HEK293 (cell line): Measurements from ENCODE around the gene SYNGR4.

Source experiments
- BCL11B ChIP-seq: fragments of 450-650 bp; formaldehyde crosslinking; IDR thresholded peaks from 2 replicates; pipeline ENCODE4 v1.5.1; 2016; ENCODE audit warnings: low read depth, missing biosample characterization, missing genetic modification characterization
- IKZF3 ChIP-seq: fragments of 450-650 bp; IDR thresholded peaks from 2 replicates; pipeline ENCODE4 v1.5.0; 2018; ENCODE audit warnings: missing biosample characterization, mild to moderate bottlenecking, missing genetic modification characterization, moderate library complexity
- KLF9 ChIP-seq: fragments of 450-650 bp; formaldehyde crosslinking; IDR thresholded peaks from 2 replicates; pipeline ENCODE4 v1.5.1; 2016; ENCODE audit warnings: missing biosample characterization, missing genetic modification characterization, low read depth
- SALL2 ChIP-seq: fragments of 450-650 bp; formaldehyde crosslinking; IDR thresholded peaks from 2 replicates; pipeline ENCODE4 v1.5.0; 2017; ENCODE audit warnings: missing biosample characterization, mild to moderate bottlenecking, missing genetic modification characterization, borderline replicate concordance
- SCRT1 ChIP-seq: fragments of 450-650 bp; formaldehyde crosslinking; IDR thresholded peaks from 2 replicates; pipeline ENCODE4 v1.5.1; 2016; ENCODE audit warnings: missing biosample characterization, missing genetic modification characterization, borderline replicate concordance
- TRIM28 ChIP-seq: IDR thresholded peaks from 2 replicates; pipeline ENCODE4 v1.6.1; 2011; ENCODE audit warnings: low read length, control low read depth, borderline replicate concordance
- YY2 ChIP-seq: fragments of 450-650 bp; formaldehyde crosslinking; IDR thresholded peaks from 2 replicates; pipeline ENCODE4 v1.5.1; 2016; ENCODE audit warnings: missing biosample characterization, missing genetic modification characterization
- ZBTB11 ChIP-seq: fragments of 450-650 bp; formaldehyde crosslinking; conservative IDR thresholded peaks from 2 replicates; pipeline ENCODE4 v1.5.1; 2016; ENCODE audit warnings: low read depth, missing biosample characterization, missing genetic modification characterization
- ZBTB20 ChIP-seq: fragments of 450-650 bp; formaldehyde crosslinking; IDR thresholded peaks from 2 replicates; pipeline ENCODE4 v1.5.1; 2016; ENCODE audit warnings: missing biosample characterization, missing genetic modification characterization
- ZBTB21 ChIP-seq: fragments of 450-650 bp; formaldehyde crosslinking; IDR thresholded peaks from 2 replicates; pipeline ENCODE4 v1.5.1; 2017; ENCODE audit warnings: missing biosample characterization, missing genetic modification characterization
- ZBTB6 ChIP-seq: fragments of 450-650 bp; formaldehyde crosslinking; IDR thresholded peaks from 2 replicates; pipeline ENCODE4 v1.5.1; 2017; ENCODE audit warnings: missing biosample characterization, missing genetic modification characterization
- ZFP41 ChIP-seq: fragments of 450-650 bp; formaldehyde crosslinking; IDR thresholded peaks from 2 replicates; pipeline ENCODE4 v1.5.1; 2016; ENCODE audit warnings: missing biosample characterization, missing genetic modification characterization, borderline replicate concordance
- ZFP69B ChIP-seq: fragments of 450-650 bp; formaldehyde crosslinking; IDR thresholded peaks from 2 replicates; pipeline ENCODE4 v1.5.1; 2016; ENCODE audit warnings: missing biosample characterization, missing genetic modification characterization
- ZNF184 ChIP-seq: fragments of 450-650 bp; IDR thresholded peaks from 2 replicates; pipeline ENCODE4 v1.5.1; 2018; ENCODE audit warnings: missing biosample characterization, mild to moderate bottlenecking, missing genetic modification characterization
- ZNF2 ChIP-seq: fragments of 450-650 bp; formaldehyde crosslinking; IDR thresholded peaks from 2 replicates; pipeline ENCODE4 v1.5.1; 2016; ENCODE audit warnings: missing biosample characterization, missing genetic modification characterization
- ZNF223 ChIP-seq: fragments of 450-650 bp; formaldehyde crosslinking; IDR thresholded peaks from 2 replicates; pipeline ENCODE4 v1.5.1; 2016; ENCODE audit warnings: missing biosample characterization, missing genetic modification characterization
- ZNF23 ChIP-seq: fragments of 450-650 bp; formaldehyde crosslinking; IDR thresholded peaks from 2 replicates; pipeline ENCODE4 v1.5.1; 2016; ENCODE audit warnings: missing biosample characterization, missing genetic modification characterization, borderline replicate concordance
- ZNF239 ChIP-seq: fragments of 450-650 bp; formaldehyde crosslinking; IDR thresholded peaks from 2 replicates; pipeline ENCODE4 v1.5.1; 2016; ENCODE audit warnings: missing biosample characterization, missing genetic modification characterization
- ZNF248 ChIP-seq: fragments of 450-650 bp; formaldehyde crosslinking; IDR thresholded peaks from 2 replicates; pipeline ENCODE4 v1.5.1; 2017; ENCODE audit warnings: missing biosample characterization, missing genetic modification characterization
- ZNF292 ChIP-seq: fragments of 450-650 bp; formaldehyde crosslinking; IDR thresholded peaks from 2 replicates; pipeline ENCODE4 v1.5.1; 2016; ENCODE audit warnings: low read depth, missing biosample characterization, missing genetic modification characterization, borderline replicate concordance
- ZNF354C ChIP-seq: fragments of 450-650 bp; formaldehyde crosslinking; IDR thresholded peaks from 2 replicates; pipeline ENCODE4 v1.5.1; 2016; ENCODE audit warnings: missing biosample characterization, missing genetic modification characterization, low read depth, borderline replicate concordance
- ZNF37A ChIP-seq: fragments of 450-650 bp; IDR thresholded peaks from 2 replicates; pipeline ENCODE4 v1.5.1; 2018; ENCODE audit warnings: missing biosample characterization, missing genetic modification characterization
- ZNF404 ChIP-seq: fragments of 450-650 bp; formaldehyde crosslinking; IDR thresholded peaks from 2 replicates; pipeline ENCODE4 v1.5.1; 2017; ENCODE audit warnings: missing biosample characterization, missing genetic modification characterization
- ZNF416 ChIP-seq: fragments of 450-650 bp; formaldehyde crosslinking; IDR thresholded peaks from 2 replicates; pipeline ENCODE4 v1.5.1; 2016; ENCODE audit warnings: missing biosample characterization, missing genetic modification characterization
- ZNF558 ChIP-seq: fragments of 450-650 bp; formaldehyde crosslinking; IDR thresholded peaks from 2 replicates; pipeline ENCODE4 v1.5.1; 2016; ENCODE audit warnings: missing biosample characterization, missing genetic modification characterization
- ZNF596 ChIP-seq: fragments of 450-650 bp; IDR thresholded peaks from 2 replicates; pipeline ENCODE4 v1.5.0; 2018; ENCODE audit warnings: missing biosample characterization, mild to moderate bottlenecking, missing genetic modification characterization, moderate library complexity
- ZNF621 ChIP-seq: fragments of 450-650 bp; formaldehyde crosslinking; IDR thresholded peaks from 2 replicates; pipeline ENCODE4 v1.5.1; 2017; ENCODE audit warnings: missing biosample characterization, missing genetic modification characterization
- ZNF624 ChIP-seq: fragments of 450-650 bp; formaldehyde crosslinking; IDR thresholded peaks from 2 replicates; pipeline ENCODE4 v1.5.1; 2017; ENCODE audit warnings: missing biosample characterization, missing genetic modification characterization
- ZNF654 ChIP-seq: fragments of 450-650 bp; formaldehyde crosslinking; IDR thresholded peaks from 2 replicates; pipeline ENCODE4 v1.5.1; 2016; ENCODE audit warnings: low read depth, missing biosample characterization, missing genetic modification characterization
- ZNF792 ChIP-seq: fragments of 450-650 bp; formaldehyde crosslinking; IDR thresholded peaks from 2 replicates; pipeline ENCODE4 v1.5.1; 2016; ENCODE audit warnings: missing biosample characterization, missing genetic modification characterization
- ZSCAN30 ChIP-seq: fragments of 450-650 bp; IDR thresholded peaks from 2 replicates; pipeline ENCODE4 v1.5.1; 2018; ENCODE audit warnings: missing biosample characterization, mild to moderate bottlenecking, missing genetic modification characterization, moderate library complexity
- ZSCAN4 ChIP-seq: fragments of 450-650 bp; formaldehyde crosslinking; IDR thresholded peaks from 2 replicates; pipeline ENCODE4 v1.5.1; 2017; ENCODE audit warnings: missing biosample characterization, missing genetic modification characterization
- ZXDB ChIP-seq: fragments of 450-650 bp; formaldehyde crosslinking; IDR thresholded peaks from 2 replicates; pipeline ENCODE4 v1.5.1; 2016; ENCODE audit warnings: missing biosample characterization, missing genetic modification characterization

Gene SYNGR4

GRCh38 chr19:48333467-48334384, 30.4 kb upstream of the SYNGR4 start (continued):
- no peak for TF ChIP-seq ZSCAN4 (tag by site-specific recombination)
- no peak for TF ChIP-seq ZNF37A (tag by site-specific recombination)
- peak; percentile 96 for TF ChIP-seq KLF9 (tag by site-specific recombination)
- no peak for TF ChIP-seq ZNF292 (tag by site-specific recombination)
- 0 out of 2 replicates have a peak, but pooled peaks have one; percentile 4 for TF ChIP-seq ZBTB11
- no peak for TF ChIP-seq ZNF621 (tag by site-specific recombination)
- TF ChIP-seq ZNF654 = no peak
- TF ChIP-seq ZNF2 (tag by site-specific recombination) = 0 out of 2 replicates have a peak, but pooled peaks have one; percentile 17
- no peak for TF ChIP-seq ZFP69B (tag by site-specific recombination)
- no peak for TF ChIP-seq ZFP41
- no peak for TF ChIP-seq ZNF404 (tag by site-specific recombination)
- no peak for TF ChIP-seq ZNF354C (tag by site-specific recombination)
- 0 out of 2 replicates have a peak, but pooled peaks have one; percentile 36 for TF ChIP-seq IKZF3
- TF ChIP-seq ZXDB (tag by site-specific recombination) = no peak; the same call in 1 of the 2 replicates
- TF ChIP-seq YY2 (tag by site-specific recombination) = no peak
- TF ChIP-seq BCL11B (tag by site-specific recombination) = 0 out of 2 replicates have a peak, but pooled peaks have one; percentile 4
- no peak for TF ChIP-seq ZNF184 (tag by site-specific recombination)
- no peak for TF ChIP-seq TRIM28
- no peak for TF ChIP-seq ZNF239
- no peak for TF ChIP-seq ZBTB6 (tag by site-specific recombination)
- no peak for TF ChIP-seq ZNF624
- TF ChIP-seq ZNF416 (tag by site-specific recombination) = no peak
- no peak for TF ChIP-seq ZSCAN30 (tag by site-specific recombination)
- no peak for TF ChIP-seq ZNF792
- TF ChIP-seq SCRT1 (tag by site-specific recombination) = no peak
- TF ChIP-seq ZBTB21 (tag by site-specific recombination) = no peak
- TF ChIP-seq SALL2 (tag by site-specific recombination) = 0 out of 2 replicates have a peak, but pooled peaks have one; percentile 26
- peak; percentile 8; the same call in 1 of the 2 replicates for TF ChIP-seq ZBTB20
- no peak for TF ChIP-seq ZNF596 (tag by site-specific recombination)
- no peak for TF ChIP-seq ZNF558
- no peak for TF ChIP-seq ZNF23 (tag by site-specific recombination)
- TF ChIP-seq ZNF223 (tag by site-specific recombination) = no peak
- TF ChIP-seq ZNF248 (tag by site-specific recombination) = 0 out of 2 replicates have a peak, but pooled peaks have one; percentile 10
